ENCODE data around the gene NPTX1.
"Not testable (repeated sequence)": the region's sequence is repeated elsewhere in the genome, so short reads cannot be mapped to it uniquely, and the experiment has no call there.

NPTX1 gene

DNA sequence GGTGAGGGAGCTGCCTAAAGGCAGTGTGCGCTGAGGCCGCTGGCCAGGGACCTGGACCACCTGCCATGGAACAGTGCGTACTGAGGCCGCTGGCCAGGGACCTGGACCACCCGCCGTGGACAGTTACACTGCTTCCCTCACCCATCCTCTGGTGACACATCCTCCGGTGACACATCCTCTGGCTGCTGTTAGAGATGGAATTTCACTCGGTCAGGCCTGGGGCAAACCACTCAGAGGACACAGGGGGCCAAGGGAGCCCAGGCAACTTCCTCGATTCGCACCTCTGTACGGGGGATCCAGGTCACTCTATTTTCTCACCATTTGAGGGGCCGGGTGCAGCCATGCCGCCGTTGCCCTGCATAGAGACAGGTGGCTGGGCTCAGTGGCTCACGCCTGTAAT lies 35.8 kb upstream of the NPTX1 start:
- Histone ChIP-seq H3K27me3 (ENCODE audit: control insufficient read depth in 1 of 2, insufficient read depth in 2 of 2, low read length in 2 of 2) (no peaks in the 10 kb centered on the region), H3K9me3 (ENCODE audit: low read length) (no peaks in the 10 kb centered on the region), H3K36me3 (ENCODE audit: insufficient read depth, low read length) (no peaks in the 10 kb centered on the region), H3K27ac (ENCODE audit: low read depth, low read length) (no peak overlapping the region), H3K9ac (ENCODE audit: low read length) (no peak overlapping the region), H3K4me1 (ENCODE audit: insufficient read depth, low read length) (no peaks in the 10 kb centered on the region), H3K4me3 (ENCODE audit: low read depth in 1 of 2, low read length in 2 of 2) (no peak overlapping the region)

- no peaks in the 10 kb centered on the region for H3K4me1 ChIP-seq (ENCODE audit: insufficient read depth, low read length)
- H3K27me3 ChIP-seq (ENCODE audit: control insufficient read depth in 1 of 2, insufficient read depth in 2 of 2, low read length in 2 of 2), result no peaks in the 10 kb centered on the region
- H3K27ac ChIP-seq (ENCODE audit: low read depth, low read length), result no peak overlapping the region
- H3K4me3 ChIP-seq (ENCODE audit: low read depth in 1 of 2, low read length in 2 of 2), result no peak overlapping the region
- H3K9me3 ChIP-seq (ENCODE audit: low read length), result no peaks in the 10 kb centered on the region
- H3K9ac ChIP-seq (ENCODE audit: low read length), result no peak overlapping the region
- no peaks in the 10 kb centered on the region for H3K36me3 ChIP-seq (ENCODE audit: insufficient read depth, low read length)
Measured at GRCh38 chr17:80511222-80512180, 35.1 kb upstream of the NPTX1 start.

- Histone ChIP-seq H3K4me3 (ENCODE audit: low read depth in 1 of 2, low read length in 2 of 2) (no peak overlapping the region), H3K4me1 (ENCODE audit: insufficient read depth, low read length) (no peaks in the 10 kb centered on the region), H3K36me3 (ENCODE audit: insufficient read depth, low read length) (no peaks in the 10 kb centered on the region), H3K9me3 (ENCODE audit: low read length) (no peaks in the 10 kb centered on the region), H3K27me3 (ENCODE audit: control insufficient read depth in 1 of 2, insufficient read depth in 2 of 2, low read length in 2 of 2) (no peaks in the 10 kb centered on the region), H3K9ac (ENCODE audit: low read length) (no peak overlapping the region), H3K27ac (ENCODE audit: low read depth, low read length) (no peak overlapping the region)
Measured at GRCh38 chr17:80510772-80511171, 34.4 kb upstream of the NPTX1 start.

- no peak overlapping the region for H3K4me3 ChIP-seq (ENCODE audit: low read depth in 1 of 2, low read length in 2 of 2)
- H3K27me3 ChIP-seq (ENCODE audit: control insufficient read depth in 1 of 2, insufficient read depth in 2 of 2, low read length in 2 of 2), result no peaks in the 10 kb centered on the region
- H3K4me1 ChIP-seq (ENCODE audit: insufficient read depth, low read length), result no peaks in the 10 kb centered on the region
- H3K27ac ChIP-seq (ENCODE audit: low read depth, low read length), result no peak overlapping the region
- no peak overlapping the region for H3K9ac ChIP-seq (ENCODE audit: low read length)
- no peaks in the 10 kb centered on the region for H3K9me3 ChIP-seq (ENCODE audit: low read length)
- H3K36me3 ChIP-seq (ENCODE audit: insufficient read depth, low read length), result no peaks in the 10 kb centered on the region
Measured at GRCh38 chr17:80510132-80510531, 33.7 kb upstream of the NPTX1 start.

- Histone ChIP-seq H3K4me3 (ENCODE audit: low read depth in 1 of 2, low read length in 2 of 2) (no peak overlapping the region), H3K4me1 (ENCODE audit: insufficient read depth, low read length) (no peaks in the 10 kb centered on the region), H3K36me3 (ENCODE audit: insufficient read depth, low read length) (no peaks in the 10 kb centered on the region), H3K9me3 (ENCODE audit: low read length) (no peaks in the 10 kb centered on the region), H3K27me3 (ENCODE audit: control insufficient read depth in 1 of 2, insufficient read depth in 2 of 2, low read length in 2 of 2) (no peaks in the 10 kb centered on the region), H3K27ac (ENCODE audit: low read depth, low read length) (no peak overlapping the region), H3K9ac (ENCODE audit: low read length) (no peak overlapping the region)
Measured at GRCh38 chr17:80509311-80509710, 32.9 kb upstream of the NPTX1 start.

GRCh38 chr17:80507965-80508364 lies 31.6 kb upstream of the NPTX1 start:
- Histone ChIP-seq H3K4me1 (ENCODE audit: insufficient read depth, low read length) (no peaks in the 10 kb centered on the region), H3K36me3 (ENCODE audit: insufficient read depth, low read length) (no peaks in the 10 kb centered on the region), H3K9me3 (ENCODE audit: low read length) (no peaks in the 10 kb centered on the region), H3K9ac (ENCODE audit: low read length) (no peak overlapping the region), H3K27me3 (ENCODE audit: control insufficient read depth in 1 of 2, insufficient read depth in 2 of 2, low read length in 2 of 2) (no peaks in the 10 kb centered on the region), H3K27ac (ENCODE audit: low read depth, low read length) (no peak overlapping the region), H3K4me3 (ENCODE audit: low read depth in 1 of 2, low read length in 2 of 2) (no peak overlapping the region)

- H3K27me3 ChIP-seq (ENCODE audit: control insufficient read depth in 1 of 2, insufficient read depth in 2 of 2, low read length in 2 of 2); H3K36me3 ChIP-seq (ENCODE audit: insufficient read depth, low read length); H3K27ac ChIP-seq (ENCODE audit: low read depth, low read length); H3K4me1 ChIP-seq (ENCODE audit: insufficient read depth, low read length); H3K4me3 ChIP-seq (ENCODE audit: low read depth in 1 of 2, low read length in 2 of 2); H3K9me3 ChIP-seq (ENCODE audit: low read length); H3K9ac ChIP-seq (ENCODE audit: low read length): not testable (repeated sequence)
Measured at GRCh38 chr17:80507177-80507576, 30.8 kb upstream of the NPTX1 start.

DNA sequence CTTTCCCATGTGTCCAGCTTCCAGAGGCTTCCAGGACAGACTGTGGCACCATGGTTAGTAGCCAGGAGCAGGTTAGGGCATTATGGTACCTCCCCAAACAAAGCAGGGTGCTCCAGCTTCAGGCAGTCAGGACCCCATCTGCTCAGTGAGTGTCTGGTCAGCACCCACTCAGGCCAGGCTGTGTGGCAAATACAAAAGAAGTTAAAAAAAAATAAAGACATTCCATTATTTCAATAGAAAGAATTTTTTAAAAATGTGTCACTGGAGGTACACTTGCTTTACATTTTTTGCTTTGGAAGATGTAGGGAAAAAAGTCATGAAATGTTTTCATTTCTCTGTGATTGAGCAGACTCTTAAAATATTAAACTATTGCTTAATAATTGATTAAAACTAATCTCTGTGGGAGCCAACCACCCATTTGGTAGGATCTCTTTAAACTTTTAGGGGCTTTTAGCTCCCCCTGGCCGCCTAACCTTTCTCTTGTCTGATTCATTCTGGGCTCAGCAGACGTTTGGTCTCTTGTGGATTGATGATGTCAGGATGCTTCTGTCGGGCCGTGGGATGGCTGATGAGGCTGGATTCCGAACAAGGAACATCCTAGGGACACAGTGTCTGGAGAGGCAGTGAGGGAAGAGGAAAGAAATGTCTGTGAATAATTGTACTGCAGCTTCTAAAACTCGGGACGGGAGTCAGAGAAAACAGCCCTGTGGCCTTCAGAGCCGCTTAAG lies 28.4 kb upstream of the NPTX1 start:
- Histone ChIP-seq H3K9ac (ENCODE audit: low read length) (no peak overlapping the region), H3K27ac (ENCODE audit: low read depth, low read length) (no peak overlapping the region), H3K36me3 (ENCODE audit: insufficient read depth, low read length) (no peaks in the 10 kb centered on the region), H3K4me3 (ENCODE audit: low read depth in 1 of 2, low read length in 2 of 2) (no peak overlapping the region), H3K4me1 (ENCODE audit: insufficient read depth, low read length) (peaks cover 18% of the 10 kb centered on the region), H3K9me3 (ENCODE audit: low read length) (no peaks in the 10 kb centered on the region), H3K27me3 (ENCODE audit: control insufficient read depth in 1 of 2, insufficient read depth in 2 of 2, low read length in 2 of 2) (no peaks in the 10 kb centered on the region)

DNA sequence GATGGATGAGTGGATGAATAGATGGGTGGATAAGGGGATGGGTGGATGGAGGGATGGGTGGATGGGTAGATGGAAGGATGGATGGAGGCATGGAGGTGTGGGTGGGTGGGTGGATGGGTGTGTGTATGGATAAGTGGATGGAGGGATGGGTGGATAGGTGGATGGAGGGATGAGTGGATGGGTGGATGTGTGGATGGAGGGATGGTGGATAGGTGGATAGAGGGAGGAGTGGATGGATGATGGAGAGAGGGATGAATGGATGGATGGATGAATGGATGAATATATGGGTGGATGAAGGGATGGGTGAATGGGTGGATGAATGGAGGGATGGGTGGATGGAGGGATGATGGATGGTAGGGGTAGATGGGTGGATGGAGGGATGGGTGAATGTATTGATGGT lies 27.5 kb upstream of the NPTX1 start:
- no peak overlapping the region for H3K27ac ChIP-seq (ENCODE audit: low read depth, low read length)
- H3K4me1 ChIP-seq (ENCODE audit: insufficient read depth, low read length), result peaks cover 25% of the 10 kb centered on the region
- H3K36me3 ChIP-seq (ENCODE audit: insufficient read depth, low read length), result no peaks in the 10 kb centered on the region
- no peaks in the 10 kb centered on the region for H3K27me3 ChIP-seq (ENCODE audit: control insufficient read depth in 1 of 2, insufficient read depth in 2 of 2, low read length in 2 of 2)
- no peak overlapping the region for H3K9ac ChIP-seq (ENCODE audit: low read length)
- H3K9me3 ChIP-seq (ENCODE audit: low read length), result no peaks in the 10 kb centered on the region
- H3K4me3 ChIP-seq (ENCODE audit: low read depth in 1 of 2, low read length in 2 of 2), result no peak overlapping the region

DNA sequence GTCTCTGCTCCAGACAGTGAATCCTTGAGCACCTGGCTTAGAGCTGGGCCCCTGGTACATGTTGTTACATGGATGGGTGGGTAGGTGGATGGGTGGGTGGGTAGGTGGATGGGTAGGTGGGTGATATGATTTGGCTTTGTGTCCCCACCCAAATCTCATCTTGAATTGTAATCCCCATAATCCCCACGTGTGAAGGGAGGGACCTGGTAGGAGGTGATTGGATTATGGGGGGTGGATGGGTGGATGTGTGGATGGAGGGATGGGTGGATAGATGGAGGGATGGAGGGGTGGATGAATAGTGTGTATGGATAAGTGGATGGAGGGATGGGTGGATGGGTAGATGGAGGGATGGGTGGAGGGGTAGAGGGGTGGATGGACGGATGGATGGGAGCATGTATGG lies 26.6 kb upstream of the NPTX1 start:
- no peak overlapping the region for H3K9ac ChIP-seq (ENCODE audit: low read length)
- H3K9me3 ChIP-seq (ENCODE audit: low read length), result no peaks in the 10 kb centered on the region
- H3K4me3 ChIP-seq (ENCODE audit: low read depth in 1 of 2, low read length in 2 of 2), result no peak overlapping the region
- no peak overlapping the region for H3K27ac ChIP-seq (ENCODE audit: low read depth, low read length)
- H3K27me3 ChIP-seq (ENCODE audit: control insufficient read depth in 1 of 2, insufficient read depth in 2 of 2, low read length in 2 of 2), result no peaks in the 10 kb centered on the region
- H3K36me3 ChIP-seq (ENCODE audit: insufficient read depth, low read length), result no peaks in the 10 kb centered on the region
- peaks cover 34% of the 10 kb centered on the region for H3K4me1 ChIP-seq (ENCODE audit: insufficient read depth, low read length)

GRCh38 chr17:80502578-80502877 lies 26.1 kb upstream of the NPTX1 start:
- Histone ChIP-seq H3K27me3 (ENCODE audit: control insufficient read depth in 1 of 2, insufficient read depth in 2 of 2, low read length in 2 of 2) (no peaks in the 10 kb centered on the region), H3K27ac (ENCODE audit: low read depth, low read length) (peak overlapping the region; percentile 59)

More at GRCh38 chr17:80502578-80502877, 26.1 kb upstream of the NPTX1 start:
- Histone ChIP-seq H3K9ac (ENCODE audit: low read length) (no peak overlapping the region), H3K4me3 (ENCODE audit: low read depth in 1 of 2, low read length in 2 of 2) (no peak overlapping the region), H3K4me1 (ENCODE audit: insufficient read depth, low read length) (peaks cover 38% of the 10 kb centered on the region), H3K36me3 (ENCODE audit: insufficient read depth, low read length) (no peaks in the 10 kb centered on the region), H3K9me3 (ENCODE audit: low read length) (no peaks in the 10 kb centered on the region)
